Heart left ventricle (tissue), 16 donors: ENCODE measurements around the gene ITLN1. TPM values are rescaled to one million over a fixed set of nuclear protein-coding genes. Genes with fewer than 3 reads are reported as not detected.
"Not testable (repeated sequence)": the region's sequence is repeated elsewhere in the genome, so short reads cannot be mapped to it uniquely, and the experiment has no call there.

Source experiments
- ATAC-seq, 4 donors: fragments of 200-7000 bp; cut with Tn5 transposase; one replicate each; pipeline ENCODE4 v1.9.1; 2020 to 2022; ENCODE audit warnings: moderate library complexity in 4 of 4, mild to moderate bottlenecking in 3 of 4, moderate number of reproducible peaks in 1 of 4
- DNase-seq, 5 donors: peaks; one replicate each; pipeline ENCODE4 v3.0.0-alpha.2; 2020
- H3K27ac ChIP-seq, 12 donors: fragments of 200-600 bp; sonication (generic) in 4 of 12; one replicate each; pipeline versions ENCODE4 v1.5.0 to v1.8.0; 2016 to 2022; ENCODE audit warnings: mild to moderate bottlenecking in 2 of 12
- H3K27me3 ChIP-seq, 9 donors: fragments of 200-600 bp; sonication (generic) in 2 of 9; one replicate each; pipeline versions ENCODE4 v1.5.1 to v1.8.0; 2016 to 2022; ENCODE audit warnings: mild to moderate bottlenecking in 3 of 9
- H3K36me3 ChIP-seq, 9 donors: fragments of 200-600 bp; sonication (generic) in 2 of 9; one replicate each; pipeline versions ENCODE4 v1.5.0 to v1.8.0; 2018 to 2022; ENCODE audit warnings: mild to moderate bottlenecking in 2 of 9
- H3K4me1 ChIP-seq, 12 donors: fragments of 200-600 bp; sonication (generic) in 4 of 12; one replicate each; pipeline versions ENCODE4 v1.5.0 to v1.8.0; 2016 to 2022; ENCODE audit warnings: mild to moderate bottlenecking in 3 of 12
- H3K4me3 ChIP-seq, 12 donors: fragments of 200-600 bp; sonication (generic) in 4 of 12; one replicate each; pipeline versions ENCODE4 v1.5.0 to v1.8.0; 2017 to 2022; ENCODE audit warnings: mild to moderate bottlenecking in 9 of 12, moderate library complexity in 4 of 12
- H3K9me3 ChIP-seq, 12 donors: fragments of 200-600 bp; sonication (generic) in 4 of 12; one replicate each; pipeline versions ENCODE4 v1.5.0 to v1.8.0; 2016 to 2022; ENCODE audit warnings: mild to moderate bottlenecking in 1 of 12
- POLR2A ChIP-seq, 2 donors: fragments of 450-650 bp; IDR thresholded peaks; one replicate each; pipeline ENCODE4 v1.6.1; 2017; ENCODE audit warnings: antibody characterized with exemption in 2 of 2, mild to moderate bottlenecking in 2 of 2, moderate library complexity in 2 of 2
- WGBS, 4 donors: extraction: QIAGEN DNeasy Blood & Tissue Kit in 2 of 4; methylation state at CpG; one replicate each; pipeline versions ENCODE4 v1.1.5 to v1.1.7; 2013 to 2018; 5-methylcytosine and 5-hydroxymethylcytosine counted together
- intact Hi-C, 10 donors: fragments of 100-400 bp; cut with DNase I; formaldehyde crosslinking; loops; one replicate each; pipeline versions ENCODE4 v1.11.1 to v1.14.2; 2022
- polyA plus RNA-seq, 2 donors: library from polyadenylated mRNA; stranded (reverse); fragments of 200-250 nt; gene quantifications; one replicate each; pipeline ENCODE4 v1.2.3, GENCODE V29; 2013
- total RNA-seq, 9 donors: library from RNA; depleted of rRNA in 2 of 9; stranded (reverse); fragments of >200 nt in 2 of 9; fragmentation: NEBNext Ultra II Directional in 3 of 9; extraction: Animal tissue kit (Norgen Biotek cat#: 25700) in 3 of 9; gene quantifications; one replicate each; pipeline versions ENCODE4 v1.1.0 to v1.2.4, GENCODE V29; 2016 to 2023
- TF ChIP-seq, protein P1 (sequence below), 12 donors: fragments of 200-600 bp; sonication (generic) in 4 of 12; IDR thresholded peaks; one replicate each; pipeline versions ENCODE4 v1.5.0 to v1.8.0; 2018 to 2022; ENCODE audit warnings: antibody characterized with exemption in 12 of 12, mild to moderate bottlenecking in 5 of 12
- donor health status: ischemic (EF 13 %, LVEDD 7.1; RV severe dilation, severe dysfunction).
- donor health status: healthy with polysubstance abuse.
- donor health status: DM: no; HTN: yes; CAD: no.
- donor health status: DM: no; HTN: no; CAD: no.
- donor health status: ischemic (EF 25% LVEDD 6.9; RV normal size, moderate dysfunction).
- donor health status: ischemic (EF 25% LVEDD 5.7; RV mildly dilated, moderate dysfunction).
- donor health status: healthy.
- donor health status: DM: yes; HTN: yes; CAD: no.
- donor health status: ischemic (EF 35%, LVEDD 5.7; RV mildly dilated, moderate dysfunction).
- donor health status: nonischemic (EF 11% LVEDD 7.7; RV severe dilation, severe dysfunction).
- donor health status: DM: yes; HTN: yes; CAD: no.
- donor health status: PGD.
- donor health status: ischemic (EF 29% LVEDD 5.4; RV normal size, mild dysfunction).
- donor health status: nonischemic (EF 23%, LVEDD 6.1; RV moderate dilation, normal function).

Gene ITLN1
- total and polyA plus RNA-seq, 11 donors, result 0.35 to 2,168 (median 2.1) TPM; not detected in 2

DNA sequence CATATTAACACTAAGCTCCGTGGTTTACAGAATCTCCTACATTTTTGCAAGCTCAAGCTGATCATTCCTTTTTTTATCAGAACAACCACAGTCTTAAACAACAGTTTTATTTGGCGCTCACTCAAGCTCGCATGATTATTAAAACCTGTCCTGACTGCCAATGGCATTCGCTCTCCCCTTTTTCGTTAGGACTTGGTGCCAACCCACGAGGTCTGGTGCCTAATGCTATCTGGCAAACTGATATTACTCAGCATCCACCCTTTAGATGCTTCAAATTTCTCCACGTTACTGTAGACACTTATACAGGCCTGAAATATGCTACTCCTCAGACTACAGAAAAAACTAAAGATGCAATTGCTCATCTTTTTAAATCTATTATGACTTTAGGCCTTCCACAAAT, 23.0 kb upstream of the ITLN1 start:
- Histone ChIP-seq H3K27ac (peak overlapping the region in 1 of 12 donors; percentile 2), H3K4me1 (peaks cover 0 to 44% (median 4%) of the 10 kb centered on the region in 12 donors), H3K36me3 (no peaks in the 10 kb centered on the region), H3K27me3 (no peaks in the 10 kb centered on the region), H3K9me3 (no peaks in the 10 kb centered on the region), H3K4me3 (no peak overlapping the region)
- peak in 2 of 4 donors; percentile 41 to 45 for ATAC-seq
- WGBS, 4 donors, result 32 to 43% (median 37%) methylated on average over 7 of the region's 7 CpGs
- TF ChIP-seq POLR2A (IDR thresholded peaks at IDR 0.05), result no peak
- DNase-seq, result peak in 1 of 5 donors; percentile 22
- intact Hi-C loops, result no loop called here

GRCh38 chr1:160905617-160905989, 20.6 kb upstream of the ITLN1 start:
- 71 to 77% (median 75%) methylated on average over 4 of the region's 4 CpGs for WGBS, 4 donors
- no peak for ATAC-seq
- Histone ChIP-seq H3K9me3 (peaks cover 0 to 1% (median 0%) of the 10 kb centered on the region in 12 donors), H3K4me3 (no peak overlapping the region), H3K27me3 (no peaks in the 10 kb centered on the region), H3K4me1 (peaks cover 0 to 34% (median 2%) of the 10 kb centered on the region in 12 donors), H3K27ac (peak overlapping the region in 2 of 12 donors; percentile 7 to 8), H3K36me3 (no peaks in the 10 kb centered on the region)
- no peak for DNase-seq
- TF ChIP-seq, protein P1, sequence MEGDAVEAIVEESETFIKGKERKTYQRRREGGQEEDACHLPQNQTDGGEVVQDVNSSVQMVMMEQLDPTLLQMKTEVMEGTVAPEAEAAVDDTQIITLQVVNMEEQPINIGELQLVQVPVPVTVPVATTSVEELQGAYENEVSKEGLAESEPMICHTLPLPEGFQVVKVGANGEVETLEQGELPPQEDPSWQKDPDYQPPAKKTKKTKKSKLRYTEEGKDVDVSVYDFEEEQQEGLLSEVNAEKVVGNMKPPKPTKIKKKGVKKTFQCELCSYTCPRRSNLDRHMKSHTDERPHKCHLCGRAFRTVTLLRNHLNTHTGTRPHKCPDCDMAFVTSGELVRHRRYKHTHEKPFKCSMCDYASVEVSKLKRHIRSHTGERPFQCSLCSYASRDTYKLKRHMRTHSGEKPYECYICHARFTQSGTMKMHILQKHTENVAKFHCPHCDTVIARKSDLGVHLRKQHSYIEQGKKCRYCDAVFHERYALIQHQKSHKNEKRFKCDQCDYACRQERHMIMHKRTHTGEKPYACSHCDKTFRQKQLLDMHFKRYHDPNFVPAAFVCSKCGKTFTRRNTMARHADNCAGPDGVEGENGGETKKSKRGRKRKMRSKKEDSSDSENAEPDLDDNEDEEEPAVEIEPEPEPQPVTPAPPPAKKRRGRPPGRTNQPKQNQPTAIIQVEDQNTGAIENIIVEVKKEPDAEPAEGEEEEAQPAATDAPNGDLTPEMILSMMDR (IDR thresholded peaks at IDR 0.05), result no peak
- no peak for TF ChIP-seq POLR2A (IDR thresholded peaks at IDR 0.05)
- intact Hi-C loops, result no loop called here

GRCh38 chr1:160904783-160905616, 20.0 kb upstream of the ITLN1 start:
- DNase-seq (no peak), ATAC-seq (peak in 3 of 4 donors; percentile 44 to 55 (median 48))
- no peak overlapping the region for H3K4me3 ChIP-seq
- peaks cover 0 to 34% (median 2%) of the 10 kb centered on the region in 12 donors for H3K4me1 ChIP-seq
- H3K27ac ChIP-seq, result peak overlapping the region in 2 of 12 donors; percentile 8 to 14
- no peaks in the 10 kb centered on the region for H3K36me3 ChIP-seq
- H3K27me3 ChIP-seq, result no peaks in the 10 kb centered on the region
- TF ChIP-seq, protein P1 (IDR thresholded peaks at IDR 0.05), result no peak
- TF ChIP-seq POLR2A (IDR thresholded peaks at IDR 0.05), result no peak
- intact Hi-C loops, result no loop called here
- WGBS, 4 donors, result 28 to 40% (median 32%) methylated on average over 8 of the region's 8 CpGs
- H3K9me3 ChIP-seq, result peaks cover 0 to 3% (median 0%) of the 10 kb centered on the region in 12 donors

DNA sequence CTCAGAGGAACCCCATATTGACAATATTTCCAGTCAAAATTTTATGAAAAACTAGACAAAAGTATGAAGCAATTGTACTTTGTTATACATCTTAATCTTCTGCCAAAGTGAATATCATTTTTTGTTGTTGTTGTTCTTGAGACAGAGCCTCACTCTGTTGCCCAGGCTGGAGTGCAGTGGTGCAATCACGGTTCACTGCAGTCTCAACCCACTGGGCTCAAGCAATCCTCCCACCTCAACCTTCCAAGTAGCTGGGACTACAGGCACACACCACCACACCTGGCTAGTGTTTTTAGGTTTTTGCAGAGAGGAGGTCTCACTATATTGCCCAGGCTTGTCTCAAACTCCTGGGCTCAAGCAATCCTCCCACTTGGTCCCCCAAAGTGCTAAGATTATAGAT, 17.3 kb upstream of the ITLN1 start:
- H3K27ac ChIP-seq, H3K36me3 ChIP-seq, H3K4me3 ChIP-seq, ATAC-seq, DNase-seq, H3K9me3 ChIP-seq, H3K27me3 ChIP-seq, intact Hi-C loops: not testable (repeated sequence)
- 76 to 91% (median 83%) methylated on average over 1 of the region's 1 CpG for WGBS, 4 donors
- H3K4me1 ChIP-seq, result peaks cover 0 to 17% (median 0%) of the 10 kb centered on the region in 12 donors

- intact Hi-C loops, result no loop called here
- WGBS, 4 donors, result 85 to 95% (median 89%) methylated on average over 2 of the region's 2 CpGs
- ATAC-seq (no peak), DNase-seq (no peak)
- Histone ChIP-seq H3K9me3 (peaks cover 0 to 3% (median 0%) of the 10 kb centered on the region in 12 donors), H3K4me1 (peaks cover 0 to 13% (median 0%) of the 10 kb centered on the region in 12 donors), H3K27ac (no peak overlapping the region), H3K27me3 (no peaks in the 10 kb centered on the region), H3K36me3 (no peaks in the 10 kb centered on the region), H3K4me3 (no peak overlapping the region)
- TF ChIP-seq, protein P1 (IDR thresholded peaks at IDR 0.05), result no peak
- no peak for TF ChIP-seq POLR2A (IDR thresholded peaks at IDR 0.05)
Measured at GRCh38 chr1:160901768-160902167, 16.8 kb upstream of the ITLN1 start.

DNA sequence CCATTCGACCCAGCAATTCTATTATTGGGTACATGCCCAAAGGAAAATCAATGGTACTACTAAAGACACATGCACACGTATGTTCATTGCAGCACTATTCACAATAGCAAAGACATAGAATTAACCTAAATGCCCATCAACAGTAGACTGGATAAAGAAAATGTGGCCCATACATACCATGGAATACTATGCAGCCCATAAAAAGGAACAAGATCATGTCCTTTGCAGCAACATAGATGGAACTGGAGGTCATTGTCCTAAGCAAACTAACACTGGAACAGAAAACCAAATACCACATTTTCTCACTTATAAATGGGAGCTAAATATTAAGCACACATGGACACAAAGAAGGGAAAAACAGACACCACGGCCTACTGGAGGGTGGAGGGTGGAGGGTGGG, 15.7 kb upstream of the ITLN1 start:
- H3K27ac ChIP-seq, DNase-seq, H3K9me3 ChIP-seq, ATAC-seq, intact Hi-C loops, H3K36me3 ChIP-seq, H3K4me3 ChIP-seq, H3K4me1 ChIP-seq, H3K27me3 ChIP-seq: not testable (repeated sequence)
- 72 to 88% (median 78%) methylated on average over 3 of the region's 3 CpGs for WGBS, 4 donors

DNA sequence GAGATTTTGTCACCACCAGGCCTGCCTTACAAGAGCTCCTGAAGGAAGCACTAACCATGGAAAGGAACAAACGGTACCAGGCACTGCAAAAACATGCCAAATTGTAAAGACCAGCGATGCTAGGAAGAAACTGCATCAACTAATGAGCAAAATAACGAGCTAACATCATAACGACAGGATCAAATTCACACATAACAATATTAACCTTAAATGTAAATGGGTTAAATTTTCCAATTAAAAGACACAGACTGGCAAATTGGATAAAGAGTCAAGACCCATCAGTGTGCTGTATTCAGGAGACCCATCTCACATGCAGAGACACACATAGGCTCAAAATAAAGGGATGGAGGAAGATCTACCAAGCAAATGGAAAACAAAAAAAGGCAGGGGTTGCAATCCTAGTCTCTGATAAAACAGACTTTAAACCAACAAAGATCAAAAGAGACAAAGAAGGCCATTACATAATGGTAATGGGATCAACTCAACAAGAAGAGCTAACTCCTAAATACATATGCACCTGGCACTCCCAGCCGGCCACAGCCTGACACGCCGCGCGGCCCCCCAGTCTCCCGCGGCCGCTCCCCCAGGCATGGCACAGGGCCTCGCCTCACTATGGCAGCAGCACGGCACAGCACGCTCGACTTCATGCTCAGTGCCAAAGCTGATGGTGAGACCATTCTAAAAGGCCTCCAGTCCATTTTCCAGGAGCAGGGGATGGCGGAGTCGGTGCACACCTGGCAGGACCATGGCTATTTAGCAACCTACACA, 9.6 kb upstream of the ITLN1 start:
- ATAC-seq, DNase-seq, H3K27ac ChIP-seq, H3K4me3 ChIP-seq, intact Hi-C loops, H3K4me1 ChIP-seq, H3K36me3 ChIP-seq, H3K27me3 ChIP-seq, H3K9me3 ChIP-seq: not testable (repeated sequence)
- WGBS, 4 donors, result 91 to 95% (median 94%) methylated on average over 18 of the region's 18 CpGs
